A549 (cell line): Measurements from ENCODE around the gene GJD3. TPM values are rescaled to one million over a fixed set of nuclear protein-coding genes. Genes with fewer than 3 reads are reported as not detected.

Source experiments
- ATAC-seq, 2 experiments: fragments of 200-7000 bp in 1 of 2; fragments of >200 bp in 1 of 2; cut with Nextera tagmentation in 1 of 2; cut with Tn5 transposase in 1 of 2; 3 replicates each; pipeline versions ENCODE4 v1.8.0 to v1.9.1; 2018 to 2020; ENCODE audit warnings: mild to moderate bottlenecking in 1 of 2, moderate library complexity in 1 of 2
- CTCF ChIA-PET: fragments of 300-600 bp; sonication (Branson Sonifier 250); formaldehyde crosslinking; extraction: SDS; loops from one replicate; lab custom pipeline; 2021; ENCODE audit warnings: antibody characterized with exemption, inconsistent platforms; lab: Yijun Ruan, JAX
- POLR2A ChIA-PET: fragments of 350-600 bp; formaldehyde crosslinking; extraction: SDS; loops from one replicate; lab custom pipeline; 2021; ENCODE audit warnings: antibody characterized with exemption, inconsistent platforms; lab: Yijun Ruan, JAX
- DNase-seq, 2 experiments: peaks; one replicate each; pipeline versions ENCODE4 v3.0.0 to v3.0.0-alpha.2; 2011 to 2016; ENCODE audit warnings: low read depth in 1 of 2, low spot score in 1 of 2
- FAIRE-seq: peaks from 2 replicates; lab custom pipeline; 2011; peaks lifted over from hg19 to GRCh38; lab: Jason Lieb, UNC
- H3K27ac ChIP-seq, 2 experiments: fragments of >200 bp; sonication (Bioruptor Twin); formaldehyde crosslinking; 3 replicates each; pipeline ENCODE4 v1.5.1; 2016 to 2017
- H3K4me1 ChIP-seq: fragments of >200 bp; sonication (Bioruptor Twin); formaldehyde crosslinking; 3 replicates; pipeline ENCODE4 v1.6.1; 2016
- H3K4me2 ChIP-seq: fragments of >200 bp; sonication (Bioruptor Twin); formaldehyde crosslinking; 3 replicates; pipeline ENCODE4 v1.6.1; 2016
- H3K4me3 ChIP-seq: fragments of >200 bp; sonication (Bioruptor Twin); formaldehyde crosslinking; 3 replicates; pipeline ENCODE4 v1.5.1; 2016
- H3K9me3 ChIP-seq: fragments of >200 bp; sonication (Bioruptor Twin); formaldehyde crosslinking; 3 replicates; pipeline ENCODE4 v1.6.1; 2016
- BHLHE40 ChIP-seq: IDR thresholded peaks from 2 replicates; pipeline ENCODE4 v1.6.1; 2012; ENCODE audit warnings: low read depth, low read length, inconsistent platforms
- CBX8 ChIP-seq: fragments of 200-600 bp; sonication (generic); IDR thresholded peaks from 2 replicates; pipeline ENCODE4 v1.6.1; 2016
- CHD2 ChIP-seq: fragments of 150-350 bp; IDR thresholded peaks from 2 replicates; pipeline ENCODE4 v1.6.1; 2014; ENCODE audit warnings: low read length; ENCODE audit not compliant: partially characterized antibody
- E2F6 ChIP-seq: IDR thresholded peaks from 2 replicates; pipeline ENCODE4 v1.6.1; 2012; ENCODE audit warnings: low read depth, borderline replicate concordance
- HDAC2 ChIP-seq: fragments of 200-600 bp; sonication (generic); IDR thresholded peaks from 2 replicates; pipeline ENCODE4 v1.6.1; 2016
- HES2 ChIP-seq: fragments of >200 bp; sonication (Bioruptor Twin); formaldehyde crosslinking; IDR thresholded peaks from 2 replicates; pipeline ENCODE4 v1.6.1; 2016
- HOXA7 ChIP-seq: fragments of 250-450 bp; sonication (Bioruptor Pico); IDR thresholded peaks from 2 replicates; pipeline ENCODE4 v1.5.0; 2020; ENCODE audit warnings: mild to moderate bottlenecking, moderate library complexity
- MAX ChIP-seq: IDR thresholded peaks from 2 replicates; pipeline ENCODE4 v1.6.1; 2012
- MYC ChIP-seq: IDR thresholded peaks from 2 replicates; pipeline ENCODE4 v1.6.1; 2012; ENCODE audit warnings: mild to moderate bottlenecking, inconsistent platforms, low read length, improper control_type of control experiment, borderline replicate concordance
- RFX5 ChIP-seq: fragments of 450-650 bp; IDR thresholded peaks from 2 replicates; pipeline ENCODE4 v1.7.1; 2014; ENCODE audit warnings: antibody characterized with exemption, mild to moderate bottlenecking, moderate library complexity
- RNF2 ChIP-seq: fragments of 200-600 bp; sonication (generic); IDR thresholded peaks from 2 replicates; pipeline ENCODE4 v1.6.1; 2016; ENCODE audit warnings: low read depth, mild to moderate bottlenecking, antibody characterized with exemption, moderate library complexity, borderline replicate concordance
- ZNF302 ChIP-seq: fragments of 250-450 bp; sonication (Bioruptor Pico); IDR thresholded peaks from 2 replicates; pipeline ENCODE4 v1.9.0; 2021; ENCODE audit warnings: inconsistent platforms, mild to moderate bottlenecking, moderate library complexity
- WGBS: methylation state at CpG from one replicate; pipeline ENCODE4 v1.1.6; 2017; ENCODE audit errors: missing lambda C conversion rate; 5-methylcytosine and 5-hydroxymethylcytosine counted together
- polyA plus RNA-seq, 4 experiments: library from polyadenylated mRNA; depleted of rRNA in 3 of 4; stranded (reverse); fragments of >200 nt; fragmentation: RNase III in 1 of 4; extraction: RNeasy Plus Mini Kit Qiagen cat#74134 plus additional on column Dnase treatment in 1 of 4; gene quantifications; 2 replicates in 3 of 4; 3 replicates in 1 of 4; pipeline ENCODE4 v1.2.3, GENCODE V29; 2011 to 2017

GJD3 gene
- polyA plus RNA-seq, 2 of the 4 experiments (the other 2 are of a cell fraction) = 0.09 to 0.40 TPM

GRCh38 chr17:40321524-40321929, 43.0 kb downstream of the GJD3 start:
- no peak for ATAC-seq
- POLR2A ChIA-PET = no interaction called here
- TF ChIP-seq HDAC2 = no peak

GRCh38 chr17:40320756-40321523, 43.6 kb downstream of the GJD3 start:
- Histone ChIP-seq H3K27ac (peak overlapping the region in 1 of 2 experiments; percentile 95; a peak in 3 of 6 replicates), H3K4me2 (peak overlapping the region; percentile 99), H3K9me3 (no peaks in the 10 kb centered on the region), H3K4me1 (peaks cover 87% of the 10 kb centered on the region), H3K4me3 (no peak overlapping the region)
- no peak for DNase-seq
- TF ChIP-seq MAX = 0 out of 2 replicates have a peak, but pooled peaks have one; percentile 11
- TF ChIP-seq E2F6 = no peak
- CTCF ChIA-PET = interaction anchor here (39.2 to 50.4 kb wide), 2 partner anchors 18 to 37 kb away, joined by 1069 to 2395 read pairs; partner anchors contain the start of genes CDC6, GJD3 and RARA
- POLR2A ChIA-PET = interaction anchor here (0.9 kb wide), 1 partner anchor 10 kb away, joined by 3 read pairs; no protein-coding TSS in a partner anchor
- no peak for ATAC-seq
- no peak for FAIRE-seq
- WGBS = 76% methylated on average over 19 of the region's 19 CpGs

More at GRCh38 chr17:40321524-40321929, 43.0 kb downstream of the GJD3 start:
- Histone ChIP-seq H3K4me2 (peak overlapping the region; percentile 99), H3K4me1 (peaks cover 87% of the 10 kb centered on the region), H3K9me3 (no peaks in the 10 kb centered on the region), H3K27ac (peak overlapping the region; percentile 67 to 95; a peak in 5 of 6 replicates), H3K4me3 (no peak overlapping the region)
- CTCF ChIA-PET = interaction anchor here (39.2 to 50.4 kb wide), 2 partner anchors 19 to 36 kb away, joined by 1069 to 2395 read pairs; partner anchors contain the start of genes CDC6, GJD3 and RARA
- DNase-seq (no peak), FAIRE-seq (no peak)
- WGBS = 75% methylated on average over 4 of the region's 4 CpGs

GRCh38 chr17:40319651-40320540, 44.6 kb downstream of the GJD3 start:
- Histone ChIP-seq H3K9me3 (no peaks in the 10 kb centered on the region), H3K27ac (peak overlapping the region; percentile 95 to 97; a peak in 4 of 6 replicates)
- no peak for FAIRE-seq
- ChIA-PET POLR2A (interaction anchor here (0.9 kb wide), 1 partner anchor 11 kb away, joined by 3 read pairs; no protein-coding TSS in a partner anchor), CTCF (interaction anchor here (1.3 to 50.4 kb wide), 6 partner anchors 8 to 240 kb away, joined by 3 to 2395 read pairs (median 7); partner anchors contain the start of genes CDC6, GJD3 and RARA)
- ATAC-seq = no peak
- DNase-seq = no peak
- WGBS = 83% methylated on average over 9 of the region's 11 CpGs
- no peak for TF ChIP-seq CHD2
- TF ChIP-seq, all 56 proteins: peak for 0
- peaks cover 87% of the 10 kb centered on the region for H3K4me1 ChIP-seq
- H3K4me2 ChIP-seq = peak overlapping the region; percentile 99
- H3K4me3 ChIP-seq = peak overlapping the region; percentile 81

GRCh38 chr17:40318830-40319391, 45.6 kb downstream of the GJD3 start:
- ChIA-PET CTCF (interaction anchor here (0.7 to 50.4 kb wide), 7 partner anchors 9 to 241 kb away, joined by 3 to 2395 read pairs (median 7); partner anchors contain the start of genes CDC6, GJD3 and RARA), POLR2A (no interaction called here)
- no peak for ATAC-seq
- H3K4me1 ChIP-seq = peaks cover 86% of the 10 kb centered on the region
- TF ChIP-seq ZNF302 (CRISPR knock-in tag) = no peak
- no peak for TF ChIP-seq MAX
- TF ChIP-seq HES2 = no peak
- TF ChIP-seq MYC = no peak
- TF ChIP-seq RNF2 = no peak
- no peak for TF ChIP-seq HOXA7 (CRISPR knock-in tag)
- TF ChIP-seq RFX5 = no peak
- no peak for TF ChIP-seq BHLHE40
- TF ChIP-seq CBX8 = no peak
- peak overlapping the region; percentile 81 for H3K4me3 ChIP-seq
- peak overlapping the region; percentile 95 to 97 for H3K27ac ChIP-seq
- no peak for DNase-seq
- H3K9me3 ChIP-seq = no peaks in the 10 kb centered on the region
- WGBS = 9% methylated on average over 13 of the region's 13 CpGs
- peak overlapping the region; percentile 99 for H3K4me2 ChIP-seq
- no peak for FAIRE-seq
